Measurements from ENCODE around the gene SLC43A1.

Gene SLC43A1

GRCh38 chr11:57515332-57516060 is at the start of gene SLC43A1:
Gene SLC43A1 (minus strand): TSS chr11:57515702. CDS start chr11:57514111, 1,591 bp downstream.
- Histone ChIP-seq H3K4me3 (ENCODE audit: low read depth in 1 of 2, low read length in 1 of 2) (peak within 1 kb of the TSS; percentile 61 to 69), H3K27ac (no peak within 1 kb of the TSS), H3K36me3 (no peaks in the 10 kb centered on the region), H3K4me1 (ENCODE audit: control insufficient read depth in 1 of 2, insufficient read depth in 1 of 2, low read depth in 1 of 2, low read length in 1 of 2) (peaks cover 24 to 25% of the 10 kb centered on the region in 2 experiments), H3K27me3 (peaks cover 17% of the 10 kb centered on the region), H3K9me3 (no peaks in the 10 kb centered on the region)
- no peak for TF ChIP-seq CTCF (IDR thresholded peaks at IDR 0.05)

GRCh38 chr11:57562596-57562995 is 47.1 kb upstream of the SLC43A1 start:
- peaks cover 27% of the 10 kb centered on the region for H3K36me3 ChIP-seq
- H3K27ac ChIP-seq, result no peak overlapping the region
- no peaks in the 10 kb centered on the region for H3K27me3 ChIP-seq
- H3K4me3 ChIP-seq (ENCODE audit: low read depth in 1 of 2, low read length in 1 of 2), result no peak overlapping the region
- peaks cover 19 to 20% of the 10 kb centered on the region in 2 experiments for H3K4me1 ChIP-seq (ENCODE audit: control insufficient read depth in 1 of 2, insufficient read depth in 1 of 2, low read depth in 1 of 2, low read length in 1 of 2)
- H3K9me3 ChIP-seq, result no peaks in the 10 kb centered on the region
- TF ChIP-seq CTCF (IDR thresholded peaks at IDR 0.05), result no peak

GRCh38 chr11:57560146-57560545 is 44.6 kb upstream of the SLC43A1 start:
- no peak for TF ChIP-seq CTCF (IDR thresholded peaks at IDR 0.05)
- Histone ChIP-seq H3K9me3 (no peaks in the 10 kb centered on the region), H3K27ac (no peak overlapping the region), H3K36me3 (peaks cover 50% of the 10 kb centered on the region), H3K4me1 (ENCODE audit: control insufficient read depth in 1 of 2, insufficient read depth in 1 of 2, low read depth in 1 of 2, low read length in 1 of 2) (no peaks in the 10 kb centered on the region), H3K27me3 (no peaks in the 10 kb centered on the region), H3K4me3 (ENCODE audit: low read depth in 1 of 2, low read length in 1 of 2) (no peak overlapping the region)

- Histone ChIP-seq H3K9me3 (no peaks in the 10 kb centered on the region), H3K36me3 (peaks cover 91% of the 10 kb centered on the region), H3K4me3 (ENCODE audit: low read depth in 1 of 2, low read length in 1 of 2) (no peak overlapping the region), H3K27ac (no peak overlapping the region), H3K4me1 (ENCODE audit: control insufficient read depth in 1 of 2, insufficient read depth in 1 of 2, low read depth in 1 of 2, low read length in 1 of 2) (no peaks in the 10 kb centered on the region), H3K27me3 (no peaks in the 10 kb centered on the region)
- TF ChIP-seq CTCF (IDR thresholded peaks at IDR 0.05), result no peak
Measured at GRCh38 chr11:57556041-57556440, 40.5 kb upstream of the SLC43A1 start.

GRCh38 chr11:57555393-57555792 is 39.9 kb upstream of the SLC43A1 start:
- H3K27me3 ChIP-seq, result no peaks in the 10 kb centered on the region
- no peak overlapping the region for H3K4me3 ChIP-seq (ENCODE audit: low read depth in 1 of 2, low read length in 1 of 2)
- peaks cover 98% of the 10 kb centered on the region for H3K36me3 ChIP-seq
- H3K9me3 ChIP-seq, result no peaks in the 10 kb centered on the region
- no peaks in the 10 kb centered on the region for H3K4me1 ChIP-seq (ENCODE audit: control insufficient read depth in 1 of 2, insufficient read depth in 1 of 2, low read depth in 1 of 2, low read length in 1 of 2)
- H3K27ac ChIP-seq, result no peak overlapping the region
- no peak for TF ChIP-seq CTCF (IDR thresholded peaks at IDR 0.05)
